AG09309 (cell line): ENCODE data around the gene PRKAG2.

Experiments
- DNase-seq: peaks from one replicate; pipeline ENCODE4 v3.0.0-alpha.2; 2010; ENCODE audit warnings: low read depth
- H3K4me3 ChIP-seq: 2 replicates; pipeline ENCODE4 v1.5.1; 2011; ENCODE audit warnings: mild to moderate bottlenecking, low read depth, low read length, moderate library complexity; ENCODE audit not compliant: control insufficient read depth
- CTCF ChIP-seq: IDR thresholded peaks from 2 replicates; pipeline ENCODE4 v1.5.1; 2011; ENCODE audit warnings: mild to moderate bottlenecking, low read depth, low read length, inconsistent platforms; ENCODE audit not compliant: insufficient read depth, control insufficient read depth; ENCODE audit errors: missing control alignments

PRKAG2 gene

GRCh38 chr7:151677581-151678226, 199.2 kb downstream of the PRKAG2 start:
- no peak overlapping the region for H3K4me3 ChIP-seq
- no peak for TF ChIP-seq CTCF
- DNase-seq, result no peak

- TF ChIP-seq CTCF, result no peak
- no peak overlapping the region for H3K4me3 ChIP-seq
- no peak for DNase-seq
Measured at GRCh38 chr7:151676759-151677158, 200.2 kb downstream of the PRKAG2 start.

GRCh38 chr7:151675196-151675920, 201.6 kb downstream of the PRKAG2 start:
- DNase-seq, result no peak
- H3K4me3 ChIP-seq, result no peak overlapping the region
- no peak for TF ChIP-seq CTCF

- no peak for TF ChIP-seq CTCF
- no peak for DNase-seq
Measured at GRCh38 chr7:151674161-151674920, 202.6 kb downstream of the PRKAG2 start.

GRCh38 chr7:151673216-151673615, 203.7 kb downstream of the PRKAG2 start:
- no peak overlapping the region for H3K4me3 ChIP-seq
- TF ChIP-seq CTCF, result no peak
- DNase-seq, result no peak

More at GRCh38 chr7:151674161-151674920, 202.6 kb downstream of the PRKAG2 start:
- H3K4me3 ChIP-seq, result no peak overlapping the region

GRCh38 chr7:151672716-151673115, 204.2 kb downstream of the PRKAG2 start:
- DNase-seq, result no peak
- H3K4me3 ChIP-seq, result no peak overlapping the region
- no peak for TF ChIP-seq CTCF
